DMS53 treated with DMSO at 0.1 percent for 48 hours (cell line): ENCODE data around the gene KLHL40.

Experiments
- DNase-seq: peaks from one replicate; lab custom pipeline; 2025; ENCODE audit not compliant: unreplicated experiment; lab: John Stamatoyannopoulos, UW

The KLHL40 gene

GRCh38 chr3:42670051-42670576 lies 15.2 kb upstream of the KLHL40 start:
- no peak for DNase-seq

- DNase-seq = no peak
Observed at GRCh38 chr3:42670670-42671069, 14.7 kb upstream of the KLHL40 start.

- DNase-seq = no peak
Observed at GRCh38 chr3:42672515-42672914, 12.8 kb upstream of the KLHL40 start.

GRCh38 chr3:42673082-42673481 lies 12.3 kb upstream of the KLHL40 start:
- no peak for DNase-seq

- DNase-seq = no peak
Observed at GRCh38 chr3:42674146-42674545, 11.2 kb upstream of the KLHL40 start.

- DNase-seq = no peak
Observed at GRCh38 chr3:42675909-42676308, 9.4 kb upstream of the KLHL40 start.

- no peak for DNase-seq
Observed at GRCh38 chr3:42678447-42678846, 6.9 kb upstream of the KLHL40 start.

GRCh38 chr3:42680271-42680670 lies 5.1 kb upstream of the KLHL40 start:
- DNase-seq = no peak

- no peak for DNase-seq
Observed at GRCh38 chr3:42680806-42681205, 4.5 kb upstream of the KLHL40 start.

GRCh38 chr3:42681361-42682038 lies 3.8 kb upstream of the KLHL40 start:
- DNase-seq = no peak

- DNase-seq = no peak
Observed at GRCh38 chr3:42682301-42683070, 2.9 kb upstream of the KLHL40 start.

GRCh38 chr3:42683875-42684598 lies 1.3 kb upstream of the KLHL40 start:
- DNase-seq = no peak

GRCh38 chr3:42684632-42685362 lies 540 bp upstream of the KLHL40 start:
- no peak for DNase-seq

- DNase-seq = no peak
Observed at GRCh38 chr3:42685891-42686820, 819 bp downstream of the KLHL40 start.

- DNase-seq = no peak
Observed at GRCh38 chr3:42686832-42687650, 1.7 kb downstream of the KLHL40 start.

- no peak for DNase-seq
Observed at GRCh38 chr3:42688016-42688415, 2.7 kb downstream of the KLHL40 start.

GRCh38 chr3:42688487-42689420 lies 3.4 kb downstream of the KLHL40 start:
- DNase-seq = no peak

- no peak for DNase-seq
Observed at GRCh38 chr3:42689421-42690014, 4.2 kb downstream of the KLHL40 start.
